Right lung (tissue), 10 donors: Measurements from ENCODE around the gene PRAMEF11. TPM values are rescaled to one million over a fixed set of nuclear protein-coding genes. Genes with fewer than 3 reads are reported as not detected.
"Not testable (repeated sequence)": the region's sequence is repeated elsewhere in the genome, so short reads cannot be mapped to it uniquely, and the experiment has no call there.

Experiments
- DNase-seq, 2 donors: peaks; one replicate each; pipeline ENCODE4 v3.0.0-alpha.2; 2013
- long read RNA-seq, 8 donors: transcript quantifications; one replicate each; lab custom pipeline, GENCODE V29; 2026
- polyA plus RNA-seq, 5 donors: library from polyadenylated mRNA; unstranded; fragments of 120-200 nt; gene quantifications; one replicate each; pipeline versions ENCODE4 v1.2.1 to v1.2.3, GENCODE V29; 2013; ENCODE audit warnings: inconsistent platforms in 1 of 5, low replicate concordance in 1 of 5; ENCODE audit not compliant: insufficient read length in 5 of 5, insufficient read depth in 1 of 5

The PRAMEF11 gene
- not detected for polyA plus RNA-seq
- long read RNA-seq, donor 1 = 0 reads
- long read RNA-seq, donor 2 = 0 reads
- long read RNA-seq, donor 3 = 0 reads
- long read RNA-seq, donor 4 = 0 reads
- long read RNA-seq, donor 5 = 0 reads
- long read RNA-seq, donor 6 = 0 reads
- long read RNA-seq, donor 7 = 0 reads
- long read RNA-seq, donor 8 = 0 reads

- not testable (repeated sequence) for DNase-seq
Measured at GRCh38 chr1:12831310-12831709, at the start of gene PRAMEF11. PRAMEF11 (minus strand) TSS chr1:12831410; CDS start chr1:12828789, 2,621 bp downstream.

GRCh38 chr1:12878453-12878852, 47.2 kb upstream of the PRAMEF11 start:
- DNase-seq = not testable (repeated sequence)

GRCh38 chr1:12863131-12863880, 32.1 kb upstream of the PRAMEF11 start:
- not testable (repeated sequence) for DNase-seq

- not testable (repeated sequence) for DNase-seq
Measured at GRCh38 chr1:12856786-12857185, 25.6 kb upstream of the PRAMEF11 start, which contains the start of gene PRAMEF2. PRAMEF2 (plus strand) TSS chr1:12857086; CDS start chr1:12859010, 1,924 bp downstream.

GRCh38 chr1:12851779-12852178, 20.6 kb upstream of the PRAMEF11 start:
- DNase-seq = no peak

- not testable (repeated sequence) for DNase-seq
Measured at GRCh38 chr1:12848620-12849019, 17.4 kb upstream of the PRAMEF11 start, which contains the start of gene HNRNPCL1. HNRNPCL1 (minus strand) TSS chr1:12848720; CDS start chr1:12848289, 431 bp downstream.

DNA sequence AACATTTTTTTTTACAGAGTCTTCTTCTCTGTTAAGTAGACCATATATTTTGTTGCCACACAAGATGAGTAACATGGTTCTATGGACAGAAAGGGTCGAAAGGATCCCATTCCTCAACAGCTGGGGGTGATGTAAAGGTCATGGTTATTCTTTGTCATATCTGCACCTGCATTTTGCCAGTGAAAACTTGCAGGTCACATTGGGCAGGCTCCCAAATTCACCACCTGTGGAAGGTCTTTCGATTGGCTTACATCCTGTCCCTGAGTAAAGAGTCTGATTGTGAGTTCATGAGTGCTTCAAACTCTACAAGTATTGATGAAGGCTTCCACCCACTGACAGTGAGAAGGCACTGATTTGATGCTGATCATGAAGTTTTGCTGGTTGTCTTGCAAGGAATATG, 2.0 kb upstream of the PRAMEF11 start:
- not testable (repeated sequence) for DNase-seq

- DNase-seq = not testable (repeated sequence)
Measured at GRCh38 chr1:12819061-12819460, 12.1 kb downstream of the PRAMEF11 start.

GRCh38 chr1:12811409-12811784, 19.8 kb downstream of the PRAMEF11 start:
- no peak for DNase-seq

- DNase-seq = no peak
Measured at GRCh38 chr1:12810691-12811408, 20.4 kb downstream of the PRAMEF11 start.

- DNase-seq = no peak
Measured at GRCh38 chr1:12809933-12810332, 21.3 kb downstream of the PRAMEF11 start.

GRCh38 chr1:12799730-12800129, 31.5 kb downstream of the PRAMEF11 start:
- DNase-seq = no peak

DNA sequence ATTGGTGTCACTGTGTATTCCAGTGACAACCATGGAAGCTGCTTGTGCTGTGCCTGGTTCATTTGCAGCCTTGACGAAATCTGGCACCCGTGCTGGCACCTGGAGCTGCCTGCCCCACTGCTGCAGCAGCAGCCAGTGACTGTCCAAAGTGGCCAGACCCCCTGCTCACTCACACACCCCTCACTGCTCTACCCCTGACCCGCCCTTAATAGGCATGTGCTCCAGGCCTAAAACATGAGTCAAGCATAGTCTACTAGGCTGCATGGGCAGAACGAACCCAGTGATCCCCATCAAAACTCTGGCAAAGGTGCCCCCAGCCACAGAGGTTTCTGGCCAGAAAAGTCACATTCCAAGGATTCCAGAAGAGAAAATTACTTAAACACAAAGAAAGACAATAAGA, 32.3 kb downstream of the PRAMEF11 start:
- no peak for DNase-seq

DNA sequence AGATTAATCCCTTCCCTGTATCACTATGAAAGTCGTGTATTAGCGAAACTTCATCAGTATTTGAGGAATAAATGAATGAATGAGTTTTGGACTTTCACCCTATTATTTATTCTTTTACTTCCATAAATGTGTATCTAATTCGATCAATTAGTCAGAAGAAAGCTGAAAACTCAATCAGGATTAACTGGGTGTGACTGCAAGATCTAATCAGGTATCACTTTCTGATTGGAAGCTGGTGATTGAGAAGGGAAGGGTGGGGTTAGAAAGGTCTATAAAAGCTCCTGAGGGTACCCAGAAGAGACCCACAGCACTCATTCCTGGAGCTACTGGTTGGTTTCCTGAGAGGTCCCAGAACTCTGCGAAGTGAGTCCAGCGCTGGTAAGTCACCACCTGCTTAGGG, 40.1 kb downstream of the PRAMEF11 start, which contains the start of gene PRAMEF1:
TSS of gene PRAMEF1 (plus strand) at position 301 of the 400 bp plus-strand sequence. CDS start 1,831 bp downstream, outside the sequence.
- not testable (repeated sequence) for DNase-seq

- DNase-seq = not testable (repeated sequence)
Measured at GRCh38 chr1:12784729-12785128, 46.5 kb downstream of the PRAMEF11 start.

GRCh38 chr1:12783783-12784182, 47.4 kb downstream of the PRAMEF11 start:
- not testable (repeated sequence) for DNase-seq

- DNase-seq = not testable (repeated sequence)
Measured at GRCh38 chr1:12781488-12781887, 49.7 kb downstream of the PRAMEF11 start.

DNA sequence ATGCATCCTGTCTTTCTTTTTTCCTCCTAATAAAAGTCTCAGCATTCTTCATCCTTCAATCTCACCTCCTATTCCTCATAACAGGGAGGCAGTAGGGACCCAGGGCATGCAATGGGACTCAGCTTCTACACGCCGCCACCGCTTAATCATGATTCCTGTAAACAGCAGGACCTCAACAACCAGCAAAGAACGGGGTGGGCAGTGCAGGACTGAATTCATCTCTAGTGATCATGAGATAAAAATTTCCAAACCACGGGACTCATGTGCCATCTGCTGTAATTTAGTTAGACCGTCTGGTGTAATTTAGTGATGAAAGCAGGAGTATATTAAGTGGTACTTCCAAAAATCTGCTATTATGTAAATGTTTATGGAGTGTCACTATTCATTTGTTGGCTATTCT, 52.3 kb downstream of the PRAMEF11 start:
- no peak for DNase-seq

DNA sequence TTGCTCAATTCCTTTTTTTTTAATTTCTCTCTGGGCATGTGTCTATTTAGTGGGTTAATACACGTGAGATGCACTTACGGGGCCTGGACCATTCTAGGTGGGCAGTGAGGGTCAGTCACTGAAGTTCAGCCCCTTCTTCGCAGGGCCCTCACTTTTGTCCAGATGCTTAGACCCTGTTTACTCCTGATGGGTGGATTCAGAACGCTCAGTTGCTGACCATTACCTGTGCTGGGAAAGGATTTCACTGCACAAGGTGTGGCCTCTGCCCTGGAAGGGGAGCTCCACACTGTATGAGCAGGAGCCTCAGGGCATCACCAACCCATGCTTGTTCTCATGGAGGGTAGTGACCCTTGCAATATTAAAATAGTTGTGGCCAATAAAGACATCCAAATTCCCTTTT, 53.1 kb downstream of the PRAMEF11 start:
- DNase-seq = no peak

GRCh38 chr1:12776801-12777557, 54.2 kb downstream of the PRAMEF11 start:
- DNase-seq = no peak

DNA sequence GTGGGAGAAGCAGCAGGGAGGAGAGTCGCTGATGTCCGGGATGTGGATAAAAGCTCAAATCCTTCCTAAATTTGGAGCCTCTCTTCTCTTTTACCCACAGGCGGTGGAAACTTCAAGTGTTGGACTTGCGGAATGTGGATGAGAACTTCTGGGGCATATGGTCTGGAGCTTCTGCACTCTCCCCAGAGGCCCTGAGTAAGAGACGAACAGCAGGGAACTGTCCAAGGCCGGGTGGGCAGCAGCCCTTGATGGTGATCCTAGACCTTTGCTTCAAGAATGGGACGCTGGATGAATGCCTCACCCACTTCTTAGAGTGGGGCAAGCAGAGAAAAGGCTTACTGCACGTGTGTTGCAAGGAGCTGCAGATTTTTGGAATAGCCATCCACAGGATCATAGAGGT, 55.8 kb downstream of the PRAMEF11 start:
- no peak for DNase-seq
